HG03103 (cell line): Measurements from ENCODE around the gene EVA1C.
"Not testable (repeated sequence)": the region's sequence is repeated elsewhere in the genome, so short reads cannot be mapped to it uniquely, and the experiment has no call there.

Experiments
- ATAC-seq: cut with Tn5 transposase; IDR thresholded peaks from one replicate; pipeline ENCODE4 v1.9.1; 2021; ENCODE audit warnings: low read depth; ENCODE audit not compliant: unreplicated experiment

The EVA1C gene

GRCh38 chr21:32521736-32522355 lies 109.3 kb downstream of the EVA1C start:
- ATAC-seq: no peak

- no peak for ATAC-seq
These were observed 111.0 kb downstream of the EVA1C start for GRCh38 chr21:32523463-32523862.

GRCh38 chr21:32523988-32524719 lies 111.6 kb downstream of the EVA1C start:
- no peak for ATAC-seq

GRCh38 chr21:32525282-32525681 lies 112.8 kb downstream of the EVA1C start:
- ATAC-seq: no peak

- ATAC-seq: no peak
These were observed 117.2 kb downstream of the EVA1C start for GRCh38 chr21:32529679-32530078.

- ATAC-seq: not testable (repeated sequence)
These were observed 118.3 kb downstream of the EVA1C start for GRCh38 chr21:32530809-32531208.

- ATAC-seq: not testable (repeated sequence)
These were observed 119.1 kb downstream of the EVA1C start for GRCh38 chr21:32531561-32531960.

GRCh38 chr21:32532636-32533035 lies 120.1 kb downstream of the EVA1C start:
- no peak for ATAC-seq

GRCh38 chr21:32533053-32533452 lies 120.5 kb downstream of the EVA1C start:
- no peak for ATAC-seq

GRCh38 chr21:32533611-32534010 lies 121.1 kb downstream of the EVA1C start:
- no peak for ATAC-seq

- ATAC-seq: no peak
These were observed 121.6 kb downstream of the EVA1C start for GRCh38 chr21:32534113-32534512.

- no peak for ATAC-seq
These were observed 123.1 kb downstream of the EVA1C start for GRCh38 chr21:32535612-32536011.

- no peak for ATAC-seq
These were observed 125.0 kb downstream of the EVA1C start for GRCh38 chr21:32537569-32537881.

GRCh38 chr21:32538147-32538792 lies 125.8 kb downstream of the EVA1C start:
- ATAC-seq: no peak

GRCh38 chr21:32539378-32539777 lies 126.9 kb downstream of the EVA1C start:
- no peak for ATAC-seq

GRCh38 chr21:32543056-32543455 lies 130.6 kb downstream of the EVA1C start:
- ATAC-seq: not testable (repeated sequence)

- no peak for ATAC-seq
These were observed 131.5 kb downstream of the EVA1C start for GRCh38 chr21:32543975-32544374.

- no peak for ATAC-seq
These were observed 132.2 kb downstream of the EVA1C start for GRCh38 chr21:32544697-32545096.

- ATAC-seq: no peak
These were observed 133.5 kb downstream of the EVA1C start for GRCh38 chr21:32545948-32546441.

- ATAC-seq: no peak
These were observed 134.5 kb downstream of the EVA1C start for GRCh38 chr21:32547018-32547417.

- no peak for ATAC-seq
These were observed 136.5 kb downstream of the EVA1C start for GRCh38 chr21:32548978-32549377.

- no peak for ATAC-seq
These were observed 136.9 kb downstream of the EVA1C start for GRCh38 chr21:32549440-32549839.
